T-helper 2 cell treated with Interferon-gamma antibody and Interleukin-4, amounts not matched to agents 5 μg/mL and 100 μg/mL, for 36 hours (primary cell): ENCODE data around the gene QKI.
"Not testable (repeated sequence)": the region's sequence is repeated elsewhere in the genome, so short reads cannot be mapped to it uniquely, and the experiment has no call there.

Experiments used
- DNase-seq: peaks from one replicate; pipeline ENCODE4 v3.0.0; 2021; ENCODE audit warnings: low spot score
- H3K27ac Mint-ChIP-seq: one replicate; pipeline ENCODE4 v1.8.0; 2021; ENCODE audit warnings: mild to moderate bottlenecking, mixed read lengths
- H3K27me3 Mint-ChIP-seq: one replicate; pipeline ENCODE4 v1.8.0; 2021; ENCODE audit warnings: low read depth, mixed read lengths
- H3K36me3 Mint-ChIP-seq: one replicate; pipeline ENCODE4 v1.8.0; 2021; ENCODE audit warnings: low read depth, mixed read lengths
- H3K4me1 Mint-ChIP-seq: one replicate; pipeline ENCODE4 v1.8.0; 2021; ENCODE audit warnings: low read depth, mixed read lengths
- H3K4me3 Mint-ChIP-seq: one replicate; pipeline ENCODE4 v1.8.0; 2022; ENCODE audit warnings: mild to moderate bottlenecking, moderate library complexity, mixed read lengths
- H3K9me3 Mint-ChIP-seq: one replicate; pipeline ENCODE4 v1.8.0; 2021; ENCODE audit warnings: mixed read lengths

QKI gene

DNA sequence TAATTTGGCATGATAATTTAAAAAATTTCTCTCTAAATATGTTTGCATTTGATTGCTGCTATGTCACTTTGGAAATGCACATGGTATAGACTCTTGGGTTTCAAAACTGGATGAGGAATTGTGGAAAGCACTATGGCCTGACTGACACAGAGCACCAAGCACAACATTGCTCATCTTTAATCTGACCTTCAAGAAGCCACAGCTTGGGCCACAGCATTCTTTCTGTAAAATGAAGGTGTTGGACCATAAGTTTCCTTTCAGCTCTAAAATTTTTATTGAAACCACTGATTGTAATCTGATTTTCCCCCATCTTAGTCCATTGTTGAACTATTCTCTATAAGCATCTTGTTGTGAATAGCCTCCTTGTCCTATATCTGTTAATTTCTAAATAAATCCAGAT lies 41.0 kb downstream of the QKI start:
- Mint-ChIP-seq H3K27ac (no peak overlapping the region), H3K36me3 (peaks cover 21% of the 10 kb centered on the region), H3K4me3 (no peak overlapping the region), H3K27me3 (no peaks in the 10 kb centered on the region), H3K9me3 (no peaks in the 10 kb centered on the region), H3K4me1 (peaks cover 42% of the 10 kb centered on the region)
- DNase-seq: no peak

DNA sequence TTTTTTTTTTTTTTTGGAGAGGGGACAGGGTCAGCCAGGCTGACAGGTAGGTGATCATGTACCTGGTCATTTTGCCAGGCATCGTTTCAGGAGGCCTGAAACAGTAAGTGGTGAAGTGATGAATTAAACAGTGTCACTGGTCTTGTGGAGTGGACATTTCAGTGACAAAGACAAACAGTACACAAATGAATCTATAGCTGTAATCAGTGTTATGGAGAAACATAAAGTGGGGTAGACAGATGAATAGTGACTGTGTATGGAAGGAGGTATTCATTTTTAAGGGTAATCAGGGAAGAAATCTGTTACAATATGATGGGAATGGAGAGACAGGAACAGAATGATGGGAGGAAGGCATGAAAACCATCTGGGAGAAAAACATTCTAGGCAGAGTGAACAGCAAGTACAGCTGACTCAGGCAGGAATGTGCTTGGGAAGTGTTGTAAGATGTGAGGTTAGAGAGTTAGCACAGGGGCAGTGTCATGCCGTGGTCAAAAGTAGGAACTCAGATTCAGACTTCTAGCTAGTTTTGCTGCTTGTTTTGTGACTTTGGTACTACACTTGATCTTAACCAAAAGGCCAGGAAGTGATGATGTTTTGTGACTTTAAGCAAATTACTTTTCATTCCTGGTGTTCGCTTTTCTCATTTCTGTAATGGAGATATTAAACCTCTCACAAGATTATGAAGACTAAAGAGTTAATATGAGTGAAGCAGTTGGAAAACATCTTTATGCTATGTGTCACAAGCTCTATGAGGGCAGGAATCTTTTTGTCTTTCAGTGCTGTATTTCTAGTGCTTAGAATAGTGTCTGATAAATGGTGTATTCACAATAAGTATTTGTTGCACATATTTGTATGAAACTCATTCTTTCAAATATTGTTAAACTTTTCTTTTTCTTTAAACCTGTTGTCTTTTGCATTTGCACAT lies 43.4 kb downstream of the QKI start:
- Mint-ChIP-seq H3K4me3 (peak overlapping the region; percentile 52), H3K4me1 (peaks cover 53% of the 10 kb centered on the region), H3K36me3 (peaks cover 22% of the 10 kb centered on the region)

DNA sequence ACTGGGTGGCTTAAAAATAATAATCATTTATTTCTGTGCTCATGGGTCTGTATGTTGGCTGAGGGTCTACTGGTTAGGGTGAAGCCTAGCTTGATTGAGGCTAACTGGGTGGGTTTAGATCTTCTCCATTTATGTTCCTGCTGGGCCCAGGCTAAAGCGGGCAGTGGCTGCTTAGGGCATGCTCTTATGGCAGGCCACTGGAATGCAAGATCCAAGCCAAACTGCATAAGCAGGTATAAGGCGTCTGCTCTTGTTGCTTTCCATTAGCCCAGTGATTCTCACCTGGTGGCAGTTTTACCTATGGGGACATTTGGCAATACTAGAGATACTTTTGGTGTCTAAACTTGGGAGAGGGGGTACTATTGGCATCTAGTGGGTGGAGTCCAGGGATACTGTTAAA lies 44.5 kb downstream of the QKI start:
- DNase-seq: no peak
- Mint-ChIP-seq H3K4me1 (peaks cover 54% of the 10 kb centered on the region), H3K36me3 (peaks cover 22% of the 10 kb centered on the region), H3K27ac (peak overlapping the region; percentile 99), H3K4me3 (peak overlapping the region; percentile 92), H3K9me3 (no peaks in the 10 kb centered on the region), H3K27me3 (no peaks in the 10 kb centered on the region)

More for the DNA sequence above, 43.4 kb downstream of the QKI start:
- H3K27ac Mint-ChIP-seq: peak overlapping the region; percentile 86
- DNase-seq: no peak
- no peaks in the 10 kb centered on the region for H3K9me3 Mint-ChIP-seq
- H3K27me3 Mint-ChIP-seq: no peaks in the 10 kb centered on the region

DNA sequence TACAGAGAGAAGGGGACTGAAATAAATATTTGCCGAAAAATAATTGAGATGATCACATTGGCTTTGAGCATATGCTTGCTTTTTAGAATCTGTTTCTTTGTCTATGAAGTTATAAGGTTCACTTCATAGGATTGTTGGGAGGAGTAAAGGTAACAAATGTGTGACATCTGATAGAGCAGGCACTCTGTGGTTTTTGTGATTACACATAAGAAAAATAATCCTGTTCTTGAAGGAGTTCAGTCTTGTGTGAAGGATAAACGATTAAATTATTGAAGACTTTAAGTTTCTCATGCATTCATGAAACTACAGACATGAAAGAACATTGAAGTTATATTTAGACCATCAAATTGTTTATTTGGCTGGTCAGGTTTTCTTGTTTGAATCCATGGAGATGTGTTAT lies 45.0 kb downstream of the QKI start:
- no peaks in the 10 kb centered on the region for H3K27me3 Mint-ChIP-seq
- peak overlapping the region; percentile 92 for H3K4me3 Mint-ChIP-seq
- no peak for DNase-seq
- peaks cover 53% of the 10 kb centered on the region for H3K4me1 Mint-ChIP-seq
- peaks cover 26% of the 10 kb centered on the region for H3K36me3 Mint-ChIP-seq
- H3K27ac Mint-ChIP-seq: peak overlapping the region; percentile 99
- H3K9me3 Mint-ChIP-seq: no peaks in the 10 kb centered on the region

DNA sequence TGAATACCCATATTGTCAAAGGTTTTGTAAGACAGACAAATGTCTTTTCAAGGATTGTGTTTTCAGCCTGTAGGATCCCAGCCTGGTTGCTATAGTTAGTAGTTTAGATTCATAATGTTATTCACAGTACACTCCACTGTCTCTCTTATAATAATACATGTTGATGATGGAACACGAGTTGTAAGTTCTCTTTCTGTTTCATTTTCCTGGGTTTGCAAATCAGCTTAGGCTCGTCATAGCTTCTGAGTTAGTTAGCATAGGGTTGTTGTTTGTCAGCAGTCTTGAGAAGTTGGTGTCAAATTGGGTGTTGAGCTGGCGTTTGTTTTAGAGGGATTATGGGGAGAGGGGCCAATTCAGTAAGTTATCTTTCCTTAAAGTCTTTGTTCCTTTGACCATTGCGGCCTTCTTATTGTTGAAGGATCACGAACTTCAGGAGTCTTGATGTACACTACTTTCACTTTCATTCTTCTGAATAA lies 45.8 kb downstream of the QKI start:
- DNase-seq: no peak
- Mint-ChIP-seq H3K9me3 (no peaks in the 10 kb centered on the region), H3K27ac (peak overlapping the region; percentile 99), H3K4me1 (peaks cover 54% of the 10 kb centered on the region), H3K4me3 (peak overlapping the region; percentile 92), H3K36me3 (peaks cover 27% of the 10 kb centered on the region), H3K27me3 (no peaks in the 10 kb centered on the region)

DNA sequence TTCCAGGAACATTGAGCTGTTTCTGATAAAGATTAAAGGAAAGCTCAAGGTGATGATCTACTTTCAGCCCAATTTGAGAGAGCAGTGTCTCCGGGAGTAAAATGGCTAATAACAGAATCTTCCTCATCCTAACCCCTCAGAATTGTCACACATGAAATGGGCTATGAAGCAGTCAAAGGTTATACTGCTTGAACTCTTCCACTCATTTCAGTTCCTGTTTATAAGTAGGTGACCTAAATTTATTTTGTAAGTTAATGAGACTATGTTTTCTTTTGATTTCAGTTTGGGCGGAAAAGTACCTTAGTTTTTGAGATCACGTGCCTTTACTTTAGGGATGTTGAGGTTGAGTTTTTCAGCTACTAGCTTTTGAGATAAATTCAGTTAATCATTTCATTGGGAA lies 47.2 kb downstream of the QKI start:
- Mint-ChIP-seq H3K27me3 (no peaks in the 10 kb centered on the region), H3K4me1 (peaks cover 51% of the 10 kb centered on the region), H3K9me3 (no peaks in the 10 kb centered on the region), H3K27ac (peak overlapping the region; percentile 58), H3K36me3 (peaks cover 23% of the 10 kb centered on the region), H3K4me3 (peak overlapping the region; percentile 39)
- no peak for DNase-seq

DNA sequence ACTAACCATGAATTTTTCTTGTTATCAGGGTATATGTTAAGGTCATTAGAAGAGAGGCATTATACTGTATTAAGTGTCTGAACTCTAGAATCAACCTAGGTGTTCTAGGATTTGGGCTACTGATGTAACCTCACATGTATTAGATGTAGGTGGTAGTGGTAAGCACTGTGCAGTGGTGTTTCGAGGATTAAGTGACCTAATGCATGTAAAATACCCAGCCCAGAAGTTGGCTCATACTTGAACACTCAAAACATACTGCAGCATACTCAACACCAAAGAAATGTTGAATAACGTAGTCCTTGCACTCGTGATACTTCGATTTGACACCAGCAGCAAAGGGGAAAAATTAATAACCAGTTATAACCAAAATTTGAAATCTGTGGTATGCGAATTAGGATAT lies 48.7 kb downstream of the QKI start:
- Mint-ChIP-seq H3K4me1 (peaks cover 41% of the 10 kb centered on the region), H3K27ac (no peak overlapping the region), H3K36me3 (peaks cover 13% of the 10 kb centered on the region), H3K9me3 (no peaks in the 10 kb centered on the region), H3K27me3 (no peaks in the 10 kb centered on the region), H3K4me3 (no peak overlapping the region)
- DNase-seq: no peak

DNA sequence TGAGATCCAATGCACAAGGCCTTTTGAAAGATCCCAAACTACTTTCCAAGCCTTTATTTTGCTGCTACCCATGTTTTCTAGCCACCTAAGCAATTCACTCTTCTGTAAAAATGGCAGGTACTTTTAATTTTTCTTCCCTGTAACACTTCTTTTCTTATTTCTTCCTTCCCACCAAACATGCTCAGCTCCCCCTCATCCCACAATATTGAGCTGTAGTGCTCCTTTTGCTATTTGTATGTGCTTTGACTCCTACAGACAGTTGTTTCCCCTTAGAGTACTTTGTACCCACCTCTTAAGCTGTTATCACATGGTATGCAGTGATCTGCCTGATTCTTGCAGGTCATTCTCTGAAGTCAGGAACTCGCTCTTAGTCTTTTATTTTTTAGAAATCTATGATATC lies 49.3 kb downstream of the QKI start:
- no peaks in the 10 kb centered on the region for H3K9me3 Mint-ChIP-seq
- peaks cover 16% of the 10 kb centered on the region for H3K36me3 Mint-ChIP-seq
- no peak overlapping the region for H3K4me3 Mint-ChIP-seq
- peaks cover 43% of the 10 kb centered on the region for H3K4me1 Mint-ChIP-seq
- DNase-seq: no peak
- no peak overlapping the region for H3K27ac Mint-ChIP-seq
- no peaks in the 10 kb centered on the region for H3K27me3 Mint-ChIP-seq

DNA sequence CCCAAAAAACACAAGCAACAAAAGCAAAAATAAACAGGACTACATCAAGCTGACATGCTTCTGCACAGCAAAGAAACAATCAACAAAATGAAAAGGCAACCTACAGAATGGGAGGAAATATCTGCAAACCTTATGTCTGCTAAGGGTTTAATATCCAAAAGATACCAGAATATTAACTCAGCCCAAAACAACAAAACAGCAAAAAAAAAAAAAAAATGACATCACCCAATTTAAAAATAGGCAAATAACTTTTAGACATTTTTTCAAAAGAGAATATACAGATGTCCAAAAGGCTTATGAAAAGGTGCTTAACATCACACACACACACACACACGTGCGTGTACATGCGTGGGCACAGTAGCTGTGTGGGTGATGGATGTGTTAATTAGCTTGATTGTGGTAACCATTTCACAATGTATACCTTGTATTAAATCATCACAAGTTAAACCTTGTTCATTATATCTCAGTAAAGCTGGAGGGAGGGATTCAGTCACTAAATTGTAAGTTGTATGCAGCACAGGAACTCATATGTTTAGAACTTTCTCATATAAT lies 52.4 kb downstream of the QKI start:
- H3K27ac Mint-ChIP-seq: no peak overlapping the region
- peaks cover 26% of the 10 kb centered on the region for H3K9me3 Mint-ChIP-seq
- peaks cover 27% of the 10 kb centered on the region for H3K4me1 Mint-ChIP-seq
- no peaks in the 10 kb centered on the region for H3K27me3 Mint-ChIP-seq
- H3K36me3 Mint-ChIP-seq: peaks cover 34% of the 10 kb centered on the region
- DNase-seq: no peak
- H3K4me3 Mint-ChIP-seq: no peak overlapping the region

DNA sequence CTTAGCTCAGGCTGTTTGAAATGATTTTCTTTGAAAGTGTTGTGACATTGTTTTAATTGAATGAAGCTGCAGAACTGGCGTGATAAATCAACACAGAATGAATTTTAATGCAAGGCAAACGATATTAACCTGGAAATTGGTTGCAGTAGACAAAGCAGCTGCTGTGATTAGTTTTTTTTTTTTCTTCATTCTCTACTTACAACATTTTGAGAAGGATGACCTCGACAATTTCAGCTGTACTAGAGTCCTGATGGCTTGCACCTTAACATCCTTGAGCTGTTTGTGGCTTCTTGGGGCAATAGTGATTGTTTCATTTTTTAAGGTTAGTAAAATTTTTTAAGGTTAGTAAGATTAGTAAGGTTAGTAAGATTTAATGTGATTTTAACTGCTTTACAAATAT lies 54.2 kb downstream of the QKI start:
- no peaks in the 10 kb centered on the region for H3K27me3 Mint-ChIP-seq
- no peak overlapping the region for H3K27ac Mint-ChIP-seq
- H3K36me3 Mint-ChIP-seq: peaks cover 34% of the 10 kb centered on the region
- H3K4me1 Mint-ChIP-seq: peaks cover 27% of the 10 kb centered on the region
- no peak overlapping the region for H3K4me3 Mint-ChIP-seq
- H3K9me3 Mint-ChIP-seq: peaks cover 26% of the 10 kb centered on the region
- no peak for DNase-seq

DNA sequence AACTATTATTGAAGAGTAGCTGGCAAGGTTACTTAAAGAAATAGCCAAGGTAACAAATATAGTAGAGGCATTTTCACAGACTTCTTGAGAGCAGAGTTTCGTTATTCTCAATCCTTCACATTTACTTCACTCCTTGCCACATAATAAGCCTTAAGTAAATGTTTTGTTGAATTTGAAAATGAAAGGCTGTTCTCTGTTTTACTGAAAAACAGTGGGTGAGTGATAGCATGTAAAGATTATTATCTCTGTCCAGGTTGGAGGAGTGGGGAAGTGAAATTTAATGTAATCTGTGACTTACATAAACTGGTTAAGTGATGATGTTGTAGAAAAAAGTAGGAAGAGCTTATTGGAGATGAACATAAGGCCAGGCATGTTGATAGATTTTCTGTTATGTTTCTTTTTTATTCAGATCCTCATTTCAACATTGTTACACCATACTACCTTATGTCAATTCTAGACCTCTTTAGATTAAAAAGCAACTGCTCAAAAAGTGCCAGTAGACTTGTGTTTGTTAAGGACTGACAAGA lies 55.0 kb downstream of the QKI start:
- Mint-ChIP-seq H3K27ac (peak overlapping the region; percentile 13), H3K4me1 (peaks cover 25% of the 10 kb centered on the region)
- no peak for DNase-seq

DNA sequence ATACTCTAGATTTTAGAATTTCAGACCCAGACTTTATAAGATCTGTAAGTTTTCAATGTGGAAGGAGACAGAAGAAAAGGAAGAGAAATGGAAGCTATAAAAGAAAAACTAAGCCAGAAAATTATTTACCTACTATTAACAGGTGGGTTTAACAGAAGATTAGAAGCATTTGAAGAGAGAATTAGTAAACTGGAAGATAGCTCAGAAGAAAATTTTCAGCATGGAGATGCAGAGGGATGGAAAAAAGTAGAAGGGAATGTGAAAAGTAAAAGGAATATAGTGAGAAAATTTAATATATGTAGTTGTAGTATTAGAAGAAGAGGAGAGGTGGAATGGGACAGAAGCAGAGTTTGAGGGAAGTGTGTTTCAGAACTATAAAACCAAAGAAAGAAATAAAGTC lies 56.1 kb downstream of the QKI start:
- H3K9me3 Mint-ChIP-seq: peaks cover 26% of the 10 kb centered on the region
- no peaks in the 10 kb centered on the region for H3K27me3 Mint-ChIP-seq
- no peak for DNase-seq
- peaks cover 30% of the 10 kb centered on the region for H3K36me3 Mint-ChIP-seq
- H3K4me3 Mint-ChIP-seq: no peak overlapping the region
- H3K4me1 Mint-ChIP-seq: peaks cover 23% of the 10 kb centered on the region
- no peak overlapping the region for H3K27ac Mint-ChIP-seq

More for the DNA sequence above, 55.0 kb downstream of the QKI start:
- Mint-ChIP-seq H3K9me3 (peaks cover 26% of the 10 kb centered on the region), H3K36me3 (peaks cover 31% of the 10 kb centered on the region), H3K27me3 (no peaks in the 10 kb centered on the region), H3K4me3 (no peak overlapping the region)

DNA sequence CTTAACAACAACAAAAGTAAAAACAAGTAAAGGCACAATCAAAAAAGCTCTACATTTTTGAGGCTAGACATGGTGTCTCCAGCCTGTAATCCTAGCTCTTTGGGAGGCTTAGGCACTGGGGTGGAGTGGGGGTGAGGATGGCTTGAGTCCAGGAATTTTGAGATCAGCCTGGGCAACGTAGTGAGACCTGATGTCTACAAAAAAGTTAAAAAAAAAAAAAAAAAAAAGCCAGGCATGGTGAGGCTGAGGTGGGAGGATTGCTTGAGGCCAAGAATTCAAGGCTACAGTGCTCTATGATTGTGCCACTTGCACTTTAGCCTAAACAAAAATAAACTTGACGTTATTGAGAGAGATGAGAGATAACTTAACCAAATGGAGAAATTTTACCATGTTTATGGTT lies 60.1 kb downstream of the QKI start:
- H3K4me3 Mint-ChIP-seq: no peak overlapping the region
- peaks cover 8% of the 10 kb centered on the region for H3K4me1 Mint-ChIP-seq
- H3K9me3 Mint-ChIP-seq: peaks cover 21% of the 10 kb centered on the region
- no peak overlapping the region for H3K27ac Mint-ChIP-seq
- DNase-seq: no peak
- H3K27me3 Mint-ChIP-seq: no peaks in the 10 kb centered on the region
- peaks cover 19% of the 10 kb centered on the region for H3K36me3 Mint-ChIP-seq

DNA sequence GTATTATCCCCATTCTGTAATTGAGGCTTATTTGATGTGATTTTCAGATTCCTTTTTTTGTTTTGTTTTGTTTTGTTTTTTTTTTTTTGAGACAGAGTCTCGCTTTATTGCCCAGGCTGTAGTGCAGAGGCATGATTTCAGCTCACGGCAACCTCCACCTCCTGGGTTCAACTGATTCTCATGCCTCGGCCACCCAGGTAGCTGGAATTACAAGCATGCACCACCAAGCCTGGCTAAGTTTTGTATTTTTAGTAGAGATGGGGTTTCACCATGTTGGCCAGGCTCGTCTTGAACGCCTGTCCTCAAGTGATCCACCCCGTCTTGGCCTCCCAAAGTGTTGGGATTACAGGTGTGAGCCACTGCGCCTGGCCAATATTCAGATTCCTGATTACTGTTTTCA lies 62.4 kb downstream of the QKI start:
- H3K27me3 Mint-ChIP-seq, DNase-seq, H3K4me3 Mint-ChIP-seq, H3K9me3 Mint-ChIP-seq, H3K36me3 Mint-ChIP-seq, H3K4me1 Mint-ChIP-seq, H3K27ac Mint-ChIP-seq: not testable (repeated sequence)
